ENCODE results near the gene ME3. TPM values are rescaled to one million over a fixed set of nuclear protein-coding genes. Genes with fewer than 3 reads are reported as not detected.

Gene ME3
- 99.0 TPM for total RNA-seq

DNA sequence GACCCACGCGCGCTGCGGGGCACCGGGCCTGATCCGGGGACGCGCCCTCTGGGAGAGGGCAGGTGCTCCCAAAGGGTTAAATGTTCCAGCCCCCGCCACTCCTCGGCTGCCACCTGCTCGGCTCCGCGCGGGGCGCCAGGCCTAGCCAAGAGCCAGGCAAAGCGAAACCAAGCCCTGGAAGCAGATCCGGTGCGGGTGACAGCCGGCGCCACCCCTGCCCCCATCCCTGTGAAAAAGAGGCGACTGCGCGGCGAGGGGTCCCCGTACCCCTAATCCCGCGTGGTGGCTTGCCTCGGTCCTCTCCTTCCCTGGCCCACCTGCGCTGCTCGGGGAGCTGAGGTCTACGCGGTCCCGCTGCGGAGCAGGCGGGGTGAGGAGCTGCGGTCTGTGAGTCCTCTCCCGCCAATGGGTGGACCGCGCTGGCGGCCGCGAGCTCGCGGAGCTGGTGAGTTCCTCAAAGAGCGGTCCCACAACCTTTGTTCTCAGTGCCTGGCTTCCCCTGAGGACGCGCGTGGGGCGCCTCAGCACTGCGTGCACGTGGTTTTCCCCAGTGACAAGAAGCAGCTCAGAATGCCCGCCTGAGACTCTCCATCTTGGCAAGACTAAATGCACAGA lies at the start of gene ME3:
ME3 (minus strand) TSS at position 610 of the 615 bp plus-strand sequence.
- DNase-seq: peak; percentile 55

DNA sequence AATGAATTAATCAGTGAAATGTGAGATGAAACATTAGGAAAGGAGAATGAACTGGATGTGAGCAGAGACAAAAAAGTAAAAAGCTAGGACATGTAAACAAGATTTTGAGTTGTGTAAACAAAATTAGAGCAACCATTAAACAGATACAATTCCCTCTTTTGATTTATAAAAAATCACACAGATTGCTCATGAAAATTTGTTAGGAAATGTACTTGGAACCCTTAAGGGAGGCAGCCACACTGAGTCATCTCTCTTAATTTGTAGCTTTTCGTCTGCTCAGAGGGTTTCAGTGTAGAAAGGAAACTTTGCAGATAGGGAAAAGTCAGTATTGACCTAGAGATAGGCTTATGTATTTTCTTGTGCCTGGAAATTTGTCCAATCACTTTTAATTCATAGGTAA lies 49.6 kb upstream of the ME3 start:
- no peak for DNase-seq

DNA sequence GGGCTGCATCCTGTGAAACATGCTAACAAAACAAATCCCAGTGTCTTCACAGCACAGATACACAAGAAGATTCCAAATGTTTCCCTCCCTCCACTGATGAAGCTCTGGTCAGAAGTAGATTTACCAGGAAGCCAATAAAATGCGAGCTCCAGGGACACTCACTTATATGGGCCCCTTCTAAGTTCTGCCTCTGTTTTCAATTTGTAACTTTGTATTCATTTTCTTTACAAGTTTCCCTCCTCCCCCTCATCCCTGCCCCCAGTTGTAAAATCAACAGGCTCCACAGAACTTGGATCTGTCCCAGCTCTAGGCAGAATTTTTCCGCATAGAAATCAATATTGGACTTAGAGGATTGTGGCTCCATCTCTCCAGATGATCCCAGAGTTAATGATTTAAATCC lies 48.1 kb upstream of the ME3 start:
- no peak for DNase-seq

DNA sequence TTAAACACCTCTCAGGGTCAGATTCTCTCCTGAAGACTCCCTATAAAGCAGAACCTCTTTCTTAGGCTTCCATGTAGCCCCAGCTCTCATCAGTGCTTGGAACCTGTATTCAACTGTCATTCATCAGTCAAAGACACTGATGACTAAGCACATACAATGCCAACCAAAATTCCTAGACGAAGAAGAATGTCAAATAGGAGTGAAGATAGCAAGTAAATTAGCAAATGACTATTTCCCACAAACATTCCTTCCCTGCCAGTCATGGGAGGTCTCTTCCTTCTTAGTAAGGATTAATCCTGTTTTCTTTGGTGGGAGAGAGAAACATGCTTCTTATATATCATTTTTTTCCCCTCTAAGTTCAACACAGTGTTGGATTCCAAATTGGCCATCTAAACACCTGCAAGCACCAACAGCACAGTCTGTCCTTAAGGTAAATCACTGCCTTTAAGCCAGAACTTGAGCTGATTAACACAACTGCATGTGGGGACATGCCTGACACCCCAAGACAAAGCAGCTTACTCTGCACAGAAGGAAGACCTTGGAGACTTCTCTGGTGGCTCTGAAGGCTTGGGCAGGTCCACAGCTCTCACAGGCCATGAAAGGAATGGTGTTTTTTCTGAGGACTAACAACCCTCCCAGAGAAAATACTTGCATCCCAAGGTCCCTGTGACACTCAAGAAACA lies 47.5 kb upstream of the ME3 start:
- DNase-seq: no peak

DNA sequence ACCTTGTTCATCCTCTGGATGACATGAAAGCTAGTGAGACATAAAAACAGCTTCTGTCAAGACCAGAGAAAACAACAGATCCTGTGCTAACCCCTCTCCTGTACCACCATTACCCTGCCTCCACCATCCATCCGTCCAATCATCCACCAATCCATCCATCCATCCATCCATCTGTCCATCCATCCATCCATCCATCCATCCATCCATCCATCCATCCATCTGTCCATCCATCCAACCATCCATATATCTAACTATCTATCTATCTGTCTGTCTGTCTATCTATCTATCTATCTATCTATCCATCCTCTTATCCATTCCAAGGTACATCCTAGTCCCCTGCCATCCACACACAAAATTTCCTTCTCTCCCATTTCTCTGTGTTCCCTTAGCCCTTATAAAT lies 46.6 kb upstream of the ME3 start:
- no peak for DNase-seq

DNA sequence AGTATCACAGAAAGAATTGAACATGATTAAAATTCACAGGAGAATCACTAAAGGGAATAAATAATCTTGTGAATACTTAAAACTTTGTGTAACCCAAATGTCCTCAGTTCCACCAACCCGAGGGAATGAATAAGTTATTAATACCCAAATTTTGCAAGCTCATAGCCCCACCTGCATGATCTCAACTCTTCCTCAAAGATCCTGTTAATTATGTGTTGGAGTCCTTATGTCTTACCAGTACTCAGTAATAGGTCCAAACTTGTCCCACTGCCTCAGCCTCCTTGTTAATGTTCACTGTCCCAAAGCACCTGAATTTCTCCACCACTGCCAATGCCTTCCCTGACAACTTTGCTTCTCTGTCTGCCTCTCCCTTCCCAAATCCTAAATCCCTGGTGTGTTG lies 46.1 kb upstream of the ME3 start:
- no peak for DNase-seq

DNA sequence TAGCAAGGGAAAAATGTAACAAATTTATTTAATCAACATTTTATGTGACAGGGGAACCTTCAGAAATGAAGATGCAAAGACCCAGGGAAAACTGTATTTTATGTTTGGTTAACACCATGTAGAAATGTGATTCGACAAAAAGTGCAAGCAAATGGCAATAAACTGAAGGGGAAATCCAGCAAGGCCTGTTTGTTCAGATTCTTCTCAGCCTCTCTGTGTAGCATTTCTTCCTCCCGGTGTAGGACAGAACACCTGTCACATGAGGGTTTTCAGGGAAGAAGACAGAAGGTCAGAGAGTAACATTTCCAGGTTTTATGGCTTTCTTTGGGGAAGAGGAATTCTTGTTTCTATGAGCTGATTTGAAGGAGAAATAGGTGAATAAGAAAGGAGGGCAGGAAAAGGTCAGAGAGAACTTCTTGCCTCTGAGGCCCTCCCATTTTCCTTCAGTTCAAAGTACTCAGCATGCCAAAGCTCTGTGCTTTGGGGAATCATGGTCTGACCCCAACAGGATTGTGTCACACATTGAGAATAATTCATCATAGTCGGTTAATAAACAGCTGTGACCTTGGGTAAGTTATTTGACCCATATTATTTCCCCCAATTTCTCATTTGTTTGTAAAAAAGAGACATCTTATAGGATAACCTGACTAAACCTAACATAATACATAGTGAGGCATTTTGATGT lies 45.5 kb upstream of the ME3 start:
- no peak for DNase-seq

DNA sequence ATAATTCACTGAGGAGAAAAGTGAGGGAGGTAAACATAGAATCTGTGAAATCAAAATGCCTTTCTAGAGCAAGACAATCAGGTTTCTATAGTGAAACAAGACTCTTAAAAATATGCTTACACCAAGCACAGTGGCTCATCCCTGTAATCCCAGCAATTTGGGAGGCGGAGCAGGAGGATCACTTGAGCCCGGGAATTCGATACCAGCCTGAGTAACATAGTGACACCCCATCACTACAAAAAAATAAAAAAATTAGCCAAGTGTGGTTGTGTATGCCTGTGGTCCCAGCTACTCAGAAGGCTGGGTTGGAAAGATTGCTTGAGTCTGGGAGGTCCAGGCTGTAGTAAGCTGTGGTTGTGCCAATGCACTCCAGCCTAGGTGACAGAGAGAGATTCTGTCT lies 43.2 kb upstream of the ME3 start:
- DNase-seq: no peak

DNA sequence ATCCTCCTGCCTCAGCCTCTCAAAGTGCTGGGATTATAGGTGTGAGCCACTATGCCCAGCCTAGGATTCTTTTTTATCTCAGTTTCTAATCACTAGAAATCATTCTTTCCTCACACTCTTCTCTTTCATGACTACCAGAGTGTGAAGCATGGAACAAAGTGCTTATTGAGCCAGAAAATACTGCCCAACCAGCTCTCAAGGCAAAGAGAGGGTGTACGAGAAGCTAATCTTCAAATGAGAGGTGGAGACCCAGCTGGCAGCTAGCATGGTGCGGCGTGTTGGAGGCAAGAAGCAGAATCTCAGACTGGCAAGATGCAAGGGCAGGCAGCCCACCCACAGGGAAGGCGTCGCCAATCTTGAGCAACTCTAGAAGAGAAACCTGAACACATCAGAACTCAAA lies 41.1 kb upstream of the ME3 start:
- DNase-seq: no peak

DNA sequence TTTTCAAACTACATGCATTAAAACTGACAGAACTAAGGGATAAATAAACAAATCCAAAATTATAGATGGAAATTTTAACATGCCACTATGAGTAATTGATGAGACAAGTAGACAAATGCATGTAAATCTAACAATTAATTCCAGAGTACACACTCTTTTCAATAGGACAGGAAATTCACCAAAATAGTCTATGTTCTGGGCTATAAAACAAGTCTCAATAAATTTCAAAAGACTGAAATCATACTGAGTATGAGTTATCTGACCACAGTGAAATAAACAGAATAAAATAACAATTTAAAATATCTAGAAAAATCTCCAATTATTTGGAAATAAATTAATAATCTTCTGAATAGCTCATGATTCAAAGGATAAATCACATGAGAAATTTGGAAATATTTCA lies 38.5 kb upstream of the ME3 start:
- DNase-seq: no peak

DNA sequence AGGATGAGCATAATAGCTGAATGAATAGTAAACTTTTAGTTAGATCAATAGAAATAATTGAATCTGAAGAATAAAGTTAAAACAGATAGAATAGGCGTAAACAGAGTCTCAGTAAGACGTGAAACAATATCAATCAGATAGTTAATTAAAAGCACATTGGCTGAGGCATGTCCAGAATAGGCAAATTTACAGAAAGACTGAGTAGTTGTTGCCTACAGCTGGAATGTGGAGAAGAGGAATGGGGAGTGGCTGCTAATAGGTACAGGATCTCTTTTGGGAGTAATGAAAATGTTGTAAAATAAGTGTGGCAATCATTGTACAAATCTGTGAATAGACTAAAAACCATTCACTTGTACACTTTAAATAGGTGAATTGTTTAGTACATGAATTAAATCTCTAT lies 36.3 kb upstream of the ME3 start:
- DNase-seq: no peak

DNA sequence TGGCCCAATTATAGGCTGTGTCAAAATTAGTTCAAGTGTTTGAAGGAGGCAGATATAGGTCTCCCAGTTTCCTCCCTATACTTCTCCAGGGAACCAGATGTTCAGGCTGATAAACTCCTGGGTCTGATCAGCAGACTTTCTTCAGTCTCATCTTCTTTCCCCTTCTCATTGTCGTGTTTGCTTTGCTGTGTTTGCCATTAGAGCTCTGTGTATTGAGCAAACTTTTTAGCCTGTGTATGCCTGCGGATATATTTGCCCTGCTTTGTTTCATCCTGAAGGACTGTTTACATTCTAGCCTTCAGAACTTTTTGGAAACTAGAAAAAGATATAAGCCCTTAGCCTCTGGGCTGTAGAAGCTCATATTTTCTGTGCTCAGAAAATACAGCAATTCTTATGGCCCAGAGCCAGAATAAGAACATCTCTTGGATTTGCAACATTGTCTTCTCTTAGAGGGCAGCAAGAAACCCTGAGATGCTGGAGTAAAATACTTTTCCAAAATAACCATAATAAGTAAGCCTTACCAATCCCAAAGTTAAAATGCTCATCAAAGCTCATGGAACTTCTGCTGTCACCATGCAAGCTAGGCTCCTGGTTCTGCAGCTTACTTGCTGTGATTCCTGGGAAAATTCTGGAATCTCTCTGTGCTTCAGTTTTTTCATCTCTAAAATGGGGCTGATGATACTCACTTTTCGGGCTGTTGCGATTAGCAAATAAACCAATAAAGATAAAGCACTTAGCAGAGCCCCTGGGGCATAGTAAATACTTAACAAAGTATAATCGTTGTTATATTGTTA lies 34.1 kb upstream of the ME3 start:
- DNase-seq: no peak

DNA sequence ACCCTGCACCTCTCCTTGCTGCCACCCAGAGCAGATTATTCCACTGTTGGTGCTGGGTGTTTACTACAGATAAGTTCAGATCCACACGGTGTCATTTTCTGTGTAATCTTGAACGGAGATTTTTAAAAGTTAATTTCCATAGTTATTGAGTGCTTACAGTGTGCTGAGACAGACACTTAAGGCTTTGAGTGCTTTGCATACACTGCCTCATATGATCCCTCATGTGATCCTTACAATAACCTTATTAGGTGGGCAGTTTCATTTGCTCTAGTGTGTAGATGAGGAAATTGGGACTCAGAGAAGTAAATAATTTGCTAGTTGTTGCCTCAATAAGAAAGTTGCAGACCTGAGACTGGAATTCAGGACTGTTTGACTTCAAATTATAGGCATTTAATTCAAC lies 32.3 kb upstream of the ME3 start:
- DNase-seq: no peak

DNA sequence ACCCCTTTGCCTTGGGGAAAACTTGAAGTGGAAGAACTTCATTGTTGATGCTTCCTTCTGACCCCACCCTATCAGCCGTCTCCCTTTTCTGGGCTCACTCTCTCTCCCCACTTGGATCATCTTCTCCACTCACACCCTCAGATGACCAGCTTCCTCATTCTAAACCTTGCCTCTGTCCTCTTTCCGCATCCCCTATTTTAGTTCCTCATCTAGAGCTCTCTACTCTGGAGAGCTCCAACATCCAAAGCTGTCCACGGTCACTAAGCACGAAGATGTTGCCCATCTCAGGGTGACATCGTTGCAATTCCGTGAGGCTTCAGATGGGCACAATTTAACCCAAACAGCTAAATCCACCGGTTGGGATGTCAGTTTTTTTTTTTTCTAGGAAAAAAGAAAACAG lies 31.6 kb upstream of the ME3 start:
- no peak for DNase-seq

DNA sequence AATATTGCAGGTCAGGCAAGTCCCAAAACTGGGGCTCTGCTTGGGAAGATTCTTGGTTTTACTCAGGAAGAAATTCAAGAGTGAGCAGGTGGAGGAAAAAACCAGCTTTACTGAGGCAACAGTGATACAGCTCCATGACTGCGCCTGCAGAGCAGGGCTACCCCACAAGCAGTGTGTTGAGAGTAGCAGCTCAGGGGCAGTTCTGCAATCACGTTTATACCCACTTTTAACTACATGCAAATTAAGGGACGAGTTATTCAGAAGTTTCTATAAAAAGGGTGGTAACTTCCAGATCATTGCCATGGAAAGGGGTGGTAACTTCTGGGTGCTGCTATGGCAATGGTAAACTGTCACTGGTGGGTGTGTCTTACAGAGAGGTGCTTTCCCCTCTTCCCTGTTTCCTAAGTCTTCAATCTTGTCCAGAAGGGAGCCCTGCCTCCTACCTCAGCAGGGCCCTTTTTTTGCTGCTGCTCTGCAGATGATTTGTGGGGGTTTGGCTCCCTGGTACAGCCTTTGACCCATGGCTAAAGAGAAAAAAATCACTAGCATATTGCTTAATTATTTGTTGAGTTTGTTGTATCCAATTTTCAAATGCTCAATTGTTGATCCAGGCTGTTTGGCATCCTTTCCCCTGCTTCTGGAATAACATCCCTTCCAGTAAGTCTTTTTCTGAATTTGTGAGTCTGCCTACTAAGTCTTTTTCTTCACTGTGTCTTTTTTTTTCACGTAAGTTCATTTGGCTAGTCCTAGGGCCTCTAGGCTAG lies 30.0 kb upstream of the ME3 start:
- no peak for DNase-seq

DNA sequence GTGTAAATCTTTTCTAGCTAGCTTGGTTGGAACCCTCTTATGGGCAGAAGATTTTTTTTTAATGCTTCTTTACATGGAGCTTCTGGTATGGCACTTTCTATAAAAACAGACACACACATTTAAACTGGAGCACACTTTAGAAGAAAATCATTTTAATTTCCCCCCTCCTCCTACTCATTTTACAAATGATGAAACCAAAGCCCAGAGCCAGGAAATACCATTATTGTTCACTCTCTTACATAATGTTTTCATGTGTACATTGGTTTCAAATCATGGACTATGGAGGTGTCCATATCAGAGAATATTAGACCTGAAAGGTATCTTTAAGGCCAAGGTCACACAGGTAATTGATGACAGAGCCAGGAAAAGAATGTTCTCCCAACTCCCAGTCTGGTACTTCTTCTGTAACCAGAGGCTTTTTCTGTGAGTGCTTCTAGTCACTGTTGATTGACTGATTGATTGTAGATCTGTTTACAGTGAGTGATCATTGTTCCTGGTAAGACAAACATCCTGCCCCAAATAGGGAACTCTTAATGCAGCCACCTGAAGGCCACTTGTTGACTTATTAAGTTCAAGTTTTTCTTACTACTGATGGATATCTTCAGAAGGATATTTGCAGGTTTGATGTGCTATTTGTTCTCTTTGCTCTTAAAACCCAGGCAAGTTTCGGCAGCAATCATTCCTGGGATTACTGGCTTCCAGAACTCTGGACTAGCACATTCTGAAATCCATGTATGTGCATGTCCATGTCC lies 26.8 kb upstream of the ME3 start:
- no peak for DNase-seq

DNA sequence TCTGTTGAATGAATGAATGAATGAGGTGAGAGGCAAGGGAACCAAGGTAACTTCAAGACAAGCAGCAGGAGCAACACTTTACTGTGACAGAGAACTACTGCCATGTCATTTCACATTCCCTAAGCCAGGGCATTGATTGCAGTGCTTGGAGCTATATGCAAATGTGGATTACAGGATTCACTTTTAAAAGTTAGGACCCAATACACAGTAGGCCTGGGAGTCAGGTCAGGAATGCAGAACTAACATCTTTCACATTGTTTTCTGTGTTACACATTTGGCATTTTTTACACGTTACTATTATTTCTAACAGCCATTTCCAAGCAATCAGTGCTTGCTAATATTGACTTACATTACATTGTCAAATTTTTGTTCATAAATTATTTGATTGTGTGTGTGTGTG lies 26.2 kb upstream of the ME3 start:
- no peak for DNase-seq

DNA sequence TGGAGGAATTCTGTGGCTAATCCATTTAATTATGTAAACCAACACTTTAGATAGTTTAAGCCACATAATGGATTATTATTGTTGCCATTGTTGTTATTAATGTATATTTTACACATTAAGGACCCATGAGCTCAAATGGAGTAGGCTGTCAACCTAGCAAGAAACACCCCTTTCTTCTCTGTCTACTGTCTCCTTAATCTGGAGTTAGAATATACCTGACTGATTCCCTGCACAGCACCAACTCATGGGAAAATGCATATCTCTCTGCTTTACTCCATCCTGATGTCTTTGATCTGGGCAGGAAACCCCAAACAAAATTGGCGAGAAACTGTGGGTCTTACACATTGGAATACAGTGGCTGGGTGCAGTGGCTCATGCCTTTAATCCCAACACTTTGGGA lies 24.0 kb upstream of the ME3 start:
- no peak for DNase-seq

DNA sequence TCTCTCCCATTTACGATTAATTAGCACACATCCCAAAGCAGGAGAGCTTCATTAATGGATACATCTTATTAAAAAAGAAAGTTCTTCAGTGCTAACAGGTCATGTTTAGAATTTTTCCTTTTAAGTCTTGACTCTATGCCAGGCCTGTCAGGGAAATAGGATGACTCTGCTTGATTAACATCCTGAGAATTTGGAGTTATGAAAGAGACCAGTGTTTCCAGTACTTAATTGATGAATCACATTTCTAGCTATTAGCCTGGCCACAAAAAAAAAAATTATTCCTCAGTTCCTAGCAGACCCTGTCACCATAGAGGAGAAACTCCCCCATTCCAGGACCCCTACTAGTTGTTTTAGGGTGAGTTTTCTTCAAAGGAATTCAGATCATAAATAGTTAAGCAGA lies 23.6 kb upstream of the ME3 start:
- no peak for DNase-seq

DNA sequence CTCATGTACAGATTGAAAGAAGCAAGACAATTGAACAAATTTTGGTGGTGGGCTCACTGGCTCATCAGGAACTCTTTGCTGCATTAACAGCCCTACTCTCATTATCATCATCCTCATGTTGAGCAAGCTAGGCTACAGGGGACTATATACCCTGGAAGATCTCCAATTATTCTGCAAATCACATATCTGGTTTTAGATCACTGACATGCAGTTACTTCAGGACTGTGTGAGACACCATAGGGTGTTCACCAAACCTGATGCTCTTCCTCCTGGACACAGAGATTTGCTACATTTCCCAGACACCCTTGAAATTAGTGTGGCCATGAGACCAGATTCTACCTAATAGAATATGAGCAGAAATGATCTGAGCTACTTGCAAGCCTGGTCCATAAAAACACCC lies 23.0 kb upstream of the ME3 start:
- DNase-seq: no peak

DNA sequence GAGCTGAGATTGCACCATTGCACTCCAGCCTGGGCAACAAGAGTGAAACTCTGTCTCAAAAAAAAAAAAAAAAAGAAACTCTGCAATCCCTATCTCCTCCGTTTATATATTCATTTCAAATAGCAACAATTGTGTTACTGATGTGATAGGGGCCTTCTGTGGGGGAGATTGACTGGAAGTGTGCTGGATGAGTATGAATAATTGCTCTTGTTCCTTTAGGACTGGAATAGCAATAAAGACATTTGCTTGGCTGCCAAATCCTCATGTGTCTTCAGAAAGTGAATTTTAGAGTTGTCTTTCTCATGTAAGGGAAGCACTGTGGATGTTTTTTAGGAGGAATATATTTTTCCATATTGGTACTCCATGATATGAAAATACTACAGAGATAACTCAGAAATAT lies 21.1 kb upstream of the ME3 start:
- DNase-seq: no peak

DNA sequence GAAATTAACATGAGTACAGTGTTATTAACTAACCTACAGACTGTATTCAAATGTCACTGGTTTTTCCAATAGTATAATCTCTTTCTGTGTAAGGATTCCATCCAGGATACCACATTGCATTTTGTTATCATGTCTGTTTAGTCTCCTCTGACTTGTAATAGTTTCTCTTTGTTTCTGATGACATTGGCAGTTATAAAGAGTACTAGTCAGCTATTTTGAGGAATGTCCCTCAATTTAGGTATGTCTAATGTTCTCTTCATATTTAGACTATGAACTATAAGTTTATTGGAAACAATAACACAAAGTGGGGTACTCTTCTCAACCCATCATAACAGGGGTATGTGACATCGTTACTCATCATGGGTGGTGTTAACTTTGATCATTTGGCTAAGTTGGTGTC lies 20.3 kb upstream of the ME3 start:
- DNase-seq: no peak

Data from occipital lobe (tissue), 2 donors.